ENCODE results near the gene ZNF384.

DNA sequence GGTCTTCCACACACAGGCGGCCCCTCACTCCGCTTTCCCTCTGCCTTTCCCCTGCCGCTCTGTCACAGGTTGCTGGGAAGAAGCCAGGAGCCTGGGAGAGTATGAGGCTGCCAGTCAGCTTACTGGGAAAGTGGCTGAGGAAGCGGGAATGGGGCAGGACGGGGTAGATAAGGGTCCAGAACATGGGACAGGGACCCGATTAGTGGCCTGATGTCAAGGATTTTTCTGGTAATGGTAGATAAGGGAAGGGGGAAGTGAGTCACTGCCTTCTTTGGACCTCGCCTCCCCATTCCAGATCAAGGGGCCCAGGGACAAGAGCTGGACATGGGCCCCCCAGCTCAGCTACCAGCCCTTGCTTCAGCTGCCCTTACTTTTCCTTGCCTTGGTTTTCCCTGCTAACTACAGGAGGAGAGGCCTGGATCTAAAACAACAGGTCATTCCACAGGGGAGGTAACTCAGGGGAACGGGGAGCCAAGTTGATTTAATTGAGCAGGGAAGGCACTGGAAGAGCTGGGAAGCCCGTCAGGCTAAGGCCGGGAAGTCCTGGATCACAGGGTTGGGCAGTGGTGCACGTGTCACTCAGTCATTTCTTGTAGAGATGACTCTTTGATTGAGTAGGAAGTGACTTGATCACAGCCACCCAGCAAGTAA is 49.9 kb downstream of the ZNF384 start:
- no peak for TF ChIP-seq GATA2 (IDR thresholded peaks at IDR 0.05; ENCODE audit: low read depth, low read length)
- TF ChIP-seq GATA3 (IDR thresholded peaks at IDR 0.05; ENCODE audit: low read depth, low read length), result no peak

All from SH-SY5Y (cell line).